Epidermal melanocyte (primary cell): Measurements from ENCODE around the gene TNNI3K.

Source experiments
- DNase-seq: peaks from one replicate; pipeline ENCODE4 v3.0.0; 2011; ENCODE audit warnings: low spot score; ENCODE audit not compliant: insufficient read length

The TNNI3K gene

GRCh38 chr1:74548961-74549750 is 314.0 kb downstream of the TNNI3K start:
- DNase-seq: no peak

GRCh38 chr1:74549932-74550331 is 314.7 kb downstream of the TNNI3K start:
- DNase-seq: no peak

- no peak for DNase-seq
Measured at GRCh38 chr1:74570797-74571492, 335.8 kb downstream of the TNNI3K start.

GRCh38 chr1:74571493-74571800 is 336.3 kb downstream of the TNNI3K start:
- DNase-seq: no peak

GRCh38 chr1:74571891-74572290 is 336.7 kb downstream of the TNNI3K start:
- no peak for DNase-seq

DNA sequence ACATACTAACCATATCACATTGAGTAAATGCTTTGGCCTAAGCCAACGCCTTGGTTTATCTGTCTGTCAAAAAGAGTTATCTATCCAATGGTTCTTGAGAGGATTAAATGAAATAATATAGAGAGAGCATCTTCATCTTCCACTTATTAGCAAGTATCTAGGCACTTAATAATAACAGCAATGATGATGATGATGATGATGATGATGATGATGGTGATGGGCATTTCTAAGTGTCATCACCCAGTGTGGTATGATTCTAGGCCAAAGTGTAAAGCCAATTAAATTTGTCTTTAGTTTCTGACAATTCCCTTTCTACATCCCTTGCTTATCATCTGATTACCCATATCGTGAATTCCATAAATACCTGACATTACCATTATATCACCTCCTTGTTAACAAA is 342.9 kb downstream of the TNNI3K start:
- DNase-seq: no peak

- DNase-seq: no peak
Measured at GRCh38 chr1:74579425-74579824, 344.2 kb downstream of the TNNI3K start.

DNA sequence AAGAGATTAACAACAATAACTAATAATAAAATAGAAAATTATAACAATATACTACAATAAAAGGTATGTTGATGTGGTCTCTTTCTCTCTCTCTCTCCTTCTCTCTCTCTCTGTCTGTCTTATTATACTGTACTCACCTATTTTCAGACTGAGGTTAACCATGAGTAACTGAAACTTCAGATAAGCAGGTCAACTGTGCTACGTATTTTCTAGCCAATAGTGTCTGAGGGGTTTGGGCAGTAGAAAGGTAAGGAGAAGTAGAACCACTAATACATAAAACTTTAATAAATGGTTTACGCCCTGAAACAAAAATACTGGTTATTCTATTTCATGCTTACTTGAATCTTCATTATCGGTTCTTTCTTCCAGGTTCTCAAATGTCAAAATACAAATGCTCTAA is 348.2 kb downstream of the TNNI3K start:
- DNase-seq: no peak

DNA sequence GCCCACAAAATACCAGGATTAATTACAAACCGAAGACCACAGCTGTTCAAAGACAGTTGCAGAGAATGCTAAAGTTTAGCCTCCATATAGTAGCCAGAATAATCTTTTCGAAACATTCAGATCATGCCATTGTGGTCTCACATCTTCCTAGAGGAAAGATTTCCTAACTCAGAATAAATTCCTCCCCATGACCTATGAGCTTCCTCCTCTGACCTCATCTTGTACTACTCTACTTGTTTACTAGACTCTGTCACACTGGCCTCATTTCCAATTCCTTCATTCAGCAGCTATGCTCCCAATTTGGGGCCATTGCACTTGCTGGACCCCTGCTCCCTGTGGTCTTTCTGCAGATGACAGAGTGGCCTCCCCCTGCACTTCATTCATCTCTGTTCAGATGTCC is 349.0 kb downstream of the TNNI3K start:
- DNase-seq: no peak

DNA sequence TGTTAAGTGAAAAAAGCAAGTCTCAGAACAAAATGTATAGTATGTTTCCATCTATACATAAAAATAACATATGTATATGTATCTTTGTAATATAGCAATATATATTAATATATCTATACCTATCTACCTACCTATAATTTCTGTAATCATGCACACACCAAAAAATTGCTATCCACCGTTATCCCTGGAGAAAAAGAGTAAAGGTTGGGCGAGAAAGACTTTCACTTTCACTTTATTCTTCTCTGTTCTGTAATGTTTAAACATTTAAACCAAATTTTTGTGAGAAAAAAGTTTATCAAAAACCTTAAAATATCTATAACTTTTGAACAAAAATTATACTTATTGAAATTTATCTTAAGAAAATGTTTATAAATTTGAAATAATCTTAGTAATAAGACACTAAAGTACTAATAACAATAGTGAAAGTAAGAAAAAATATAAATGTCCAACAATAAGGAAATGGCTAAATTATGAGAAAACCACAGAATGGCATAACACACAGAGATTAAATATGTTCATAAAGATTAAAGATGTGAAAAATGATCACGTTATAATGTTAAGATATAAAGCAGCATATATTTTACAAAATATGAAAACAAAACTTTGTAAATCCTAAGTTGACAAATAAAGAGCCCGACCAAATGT is 351.2 kb downstream of the TNNI3K start:
- no peak for DNase-seq

- DNase-seq: no peak
Measured at GRCh38 chr1:74587888-74588287, 352.7 kb downstream of the TNNI3K start.

DNA sequence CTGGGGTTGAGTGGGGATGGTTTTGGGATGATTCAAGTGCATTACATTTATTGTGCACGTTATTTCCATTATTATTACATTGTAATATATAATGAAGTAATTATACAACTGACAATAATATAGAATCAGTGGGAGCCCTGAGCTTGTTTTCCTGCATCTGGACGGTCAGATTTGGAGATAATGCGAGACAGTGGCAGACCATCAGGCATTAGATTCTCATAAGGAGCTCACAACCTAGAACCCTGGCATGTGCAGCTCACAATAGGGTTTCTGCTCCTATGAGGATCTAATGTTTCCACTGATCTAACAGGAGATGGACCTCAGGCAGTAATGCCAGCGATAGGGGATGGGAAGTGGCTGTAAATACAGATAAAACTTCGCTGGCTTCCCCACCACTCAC is 355.1 kb downstream of the TNNI3K start:
- no peak for DNase-seq

DNA sequence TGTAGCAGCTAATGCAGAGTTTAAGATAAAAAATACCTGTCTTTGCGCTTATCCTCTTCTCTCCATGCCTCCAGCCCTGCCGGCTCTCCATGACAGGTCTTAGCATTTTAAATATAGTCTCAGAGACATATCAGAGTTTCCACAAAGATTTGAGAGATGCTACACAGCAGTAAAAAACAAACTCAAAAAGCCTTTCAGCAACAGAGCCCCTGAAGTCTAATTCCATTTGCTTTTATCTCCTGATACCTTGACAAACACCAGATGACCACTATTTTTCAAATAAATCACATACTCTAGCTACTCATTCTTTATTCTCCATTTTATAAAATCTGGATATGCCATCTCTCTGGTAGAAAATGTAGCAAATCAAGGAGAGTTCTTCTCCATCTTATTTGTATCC is 356.8 kb downstream of the TNNI3K start:
- no peak for DNase-seq

DNA sequence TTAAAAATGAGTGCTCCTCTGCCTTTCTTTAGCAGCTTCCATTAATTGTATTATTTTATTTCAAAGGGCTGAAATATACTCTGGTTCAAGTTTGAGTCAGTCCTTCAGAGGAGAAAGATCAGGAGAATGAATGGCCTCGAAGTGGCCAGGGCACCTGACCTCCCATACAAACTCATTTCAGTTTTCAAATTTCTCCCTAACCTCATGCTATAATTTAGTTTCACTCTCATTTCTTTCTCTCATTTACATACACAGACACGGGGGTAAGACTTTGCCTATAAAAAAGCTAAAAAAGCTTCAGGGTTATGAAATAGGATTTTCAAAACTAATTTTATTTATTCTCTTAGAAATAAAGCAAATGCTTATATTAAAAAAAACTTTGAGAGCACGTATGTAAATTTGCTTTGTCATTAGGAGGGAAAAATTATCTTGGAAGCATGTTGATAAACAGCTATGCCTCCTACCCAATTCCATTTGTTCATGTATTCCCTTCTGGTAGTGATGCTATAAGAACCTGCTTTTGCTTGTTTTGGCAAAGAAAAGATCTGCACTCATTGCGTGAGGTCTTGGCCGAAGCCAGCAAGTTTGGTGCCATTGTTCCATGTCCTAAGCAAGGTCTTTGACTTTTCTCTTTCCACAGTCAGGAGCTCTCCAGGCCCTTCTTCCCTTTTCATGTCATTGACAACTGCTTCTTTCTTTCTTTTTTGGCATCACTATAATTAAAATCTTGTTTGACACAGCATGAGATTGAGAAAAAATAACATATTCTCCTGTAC is 357.6 kb downstream of the TNNI3K start:
- DNase-seq: no peak
